Suprapubic skin (tissue), 3 donors: ENCODE results near the gene CCDC63.
"Not testable (repeated sequence)": the region's sequence is repeated elsewhere in the genome, so short reads cannot be mapped to it uniquely, and the experiment has no call there.

Experiments used
- POLR2A ChIP-seq, 2 donors: fragments of 450-650 bp; IDR thresholded peaks; one replicate each; pipeline ENCODE4 v1.6.1; 2017; ENCODE audit warnings: antibody characterized with exemption in 2 of 2, mild to moderate bottlenecking in 2 of 2, moderate library complexity in 2 of 2
- TF ChIP-seq, protein P1 (sequence below), 2 donors: fragments of 200-600 bp in 1 of 2; fragments of 450-650 bp in 1 of 2; sonication (generic) in 1 of 2; IDR thresholded peaks; one replicate each; pipeline ENCODE4 v1.5.1; 2016 to 2019; ENCODE audit warnings: antibody characterized with exemption in 2 of 2, mild to moderate bottlenecking in 1 of 2, moderate library complexity in 1 of 2

DNA sequence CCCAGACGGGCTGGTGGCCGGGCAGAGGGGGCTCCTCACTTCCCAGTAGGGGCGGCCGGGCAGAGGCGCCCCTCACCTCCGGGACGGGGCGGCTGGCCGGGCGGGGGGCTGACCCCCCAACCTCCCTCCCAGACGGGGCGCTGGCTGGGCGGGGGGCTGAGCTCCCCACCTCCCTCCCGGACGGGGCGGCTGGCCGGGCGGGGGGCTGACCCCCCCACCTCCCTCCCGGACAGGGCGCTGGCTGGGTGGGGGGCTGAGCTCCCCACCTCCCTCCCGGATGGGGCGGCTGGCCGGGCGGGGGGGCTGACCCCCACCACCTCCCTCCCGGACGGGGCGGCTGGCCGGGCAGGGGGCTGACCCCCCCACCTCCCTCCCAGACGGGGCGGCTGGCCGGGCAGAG, 103.7 kb downstream of the CCDC63 start:
- TF ChIP-seq, protein P1, sequence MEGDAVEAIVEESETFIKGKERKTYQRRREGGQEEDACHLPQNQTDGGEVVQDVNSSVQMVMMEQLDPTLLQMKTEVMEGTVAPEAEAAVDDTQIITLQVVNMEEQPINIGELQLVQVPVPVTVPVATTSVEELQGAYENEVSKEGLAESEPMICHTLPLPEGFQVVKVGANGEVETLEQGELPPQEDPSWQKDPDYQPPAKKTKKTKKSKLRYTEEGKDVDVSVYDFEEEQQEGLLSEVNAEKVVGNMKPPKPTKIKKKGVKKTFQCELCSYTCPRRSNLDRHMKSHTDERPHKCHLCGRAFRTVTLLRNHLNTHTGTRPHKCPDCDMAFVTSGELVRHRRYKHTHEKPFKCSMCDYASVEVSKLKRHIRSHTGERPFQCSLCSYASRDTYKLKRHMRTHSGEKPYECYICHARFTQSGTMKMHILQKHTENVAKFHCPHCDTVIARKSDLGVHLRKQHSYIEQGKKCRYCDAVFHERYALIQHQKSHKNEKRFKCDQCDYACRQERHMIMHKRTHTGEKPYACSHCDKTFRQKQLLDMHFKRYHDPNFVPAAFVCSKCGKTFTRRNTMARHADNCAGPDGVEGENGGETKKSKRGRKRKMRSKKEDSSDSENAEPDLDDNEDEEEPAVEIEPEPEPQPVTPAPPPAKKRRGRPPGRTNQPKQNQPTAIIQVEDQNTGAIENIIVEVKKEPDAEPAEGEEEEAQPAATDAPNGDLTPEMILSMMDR (IDR thresholded peaks at IDR 0.05): not testable (repeated sequence)
- not testable (repeated sequence) for TF ChIP-seq POLR2A (IDR thresholded peaks at IDR 0.05)
